Stimulated activated naive CD8-positive, alpha-beta T cell treated with anti-CD3 and anti-CD28 coated beads, Interleukin-15, Interleukin-2, amounts not matched to agents 100 U/mL and 50 U/mL, for 24 hours (primary cell): Measurements from ENCODE around the gene KAT6B.

Experiments used
- ATAC-seq: fragments of 150-1000 bp; cut with Tn5 transposase; one replicate; pipeline ENCODE4 v1.10.0; 2021
- DNase-seq: peaks from one replicate; pipeline ENCODE4 v3.0.0; 2021

Gene KAT6B

DNA sequence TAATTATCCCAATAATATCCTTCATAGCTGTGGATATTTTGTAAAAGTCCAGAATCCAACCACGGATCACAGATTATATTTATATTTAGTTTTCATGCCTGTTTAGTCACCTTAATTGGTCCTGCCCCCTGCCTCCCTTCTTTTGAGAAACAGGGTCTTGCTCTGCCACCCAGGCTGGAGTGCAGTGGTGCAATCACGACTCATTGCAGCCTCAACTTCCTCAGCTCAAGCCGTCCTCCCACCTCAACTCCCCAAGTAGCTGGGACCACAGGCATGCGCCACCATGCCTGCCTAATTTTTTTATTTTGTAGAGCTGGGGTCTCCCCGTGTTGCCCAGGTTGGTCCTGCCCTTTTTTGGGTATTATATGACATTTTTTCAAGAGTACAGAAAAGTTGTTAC, 129.4 kb downstream of the KAT6B start:
- no peak for ATAC-seq
- no peak for DNase-seq

- ATAC-seq (no peak), DNase-seq (no peak)
Measured at GRCh38 chr10:74956555-74957111, 130.2 kb downstream of the KAT6B start.

DNA sequence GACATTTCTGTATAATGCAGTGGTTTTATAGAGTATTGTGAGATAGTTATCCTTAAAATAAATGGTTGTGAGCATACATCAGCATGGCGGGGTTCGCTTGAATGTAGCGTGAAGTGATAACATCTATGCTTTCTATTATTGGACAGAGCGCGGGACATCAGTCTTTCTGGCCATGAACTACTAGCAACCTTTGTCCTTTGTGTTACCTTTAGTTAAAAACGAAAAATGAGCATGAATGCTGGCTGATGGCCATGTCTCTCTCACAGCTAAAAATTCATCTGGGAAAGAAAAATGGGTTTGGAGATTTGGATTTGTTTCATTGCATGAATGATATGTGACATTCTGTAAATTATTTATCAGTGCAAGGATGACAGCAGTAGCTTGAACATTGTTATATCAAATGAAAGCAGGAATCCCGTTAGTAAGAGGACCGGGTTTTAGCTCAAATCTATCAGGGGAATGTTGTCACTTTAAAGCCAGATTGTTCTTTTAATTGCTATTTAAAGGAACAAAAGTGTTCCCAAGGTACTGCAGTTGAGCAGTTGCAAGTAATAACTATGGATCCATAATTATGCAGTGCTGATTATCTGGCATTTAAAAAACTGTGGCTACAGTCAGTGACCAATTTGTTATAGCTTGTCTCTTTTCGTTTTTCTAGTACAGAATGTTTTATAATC, 131.0 kb downstream of the KAT6B start:
- ATAC-seq (no peak), DNase-seq (no peak)

DNA sequence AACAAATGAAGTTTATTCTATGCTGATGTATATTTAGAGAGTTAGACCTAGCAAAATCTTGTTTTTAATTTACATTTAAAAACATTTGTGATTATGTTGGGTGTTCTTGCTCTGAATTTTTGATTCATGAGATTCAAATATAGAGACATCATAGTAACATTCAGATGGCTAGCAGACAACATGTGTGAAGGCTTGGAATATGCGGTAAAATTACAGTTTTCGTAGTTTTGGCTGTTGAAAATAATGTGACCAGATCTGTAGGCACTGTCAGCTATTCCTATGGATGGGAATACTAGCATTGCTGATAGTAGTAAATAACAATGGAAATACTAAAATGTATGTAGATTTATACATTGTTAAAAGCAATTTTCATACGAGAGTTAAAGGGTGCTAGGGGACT, 131.9 kb downstream of the KAT6B start:
- ATAC-seq (no peak), DNase-seq (no peak)

DNA sequence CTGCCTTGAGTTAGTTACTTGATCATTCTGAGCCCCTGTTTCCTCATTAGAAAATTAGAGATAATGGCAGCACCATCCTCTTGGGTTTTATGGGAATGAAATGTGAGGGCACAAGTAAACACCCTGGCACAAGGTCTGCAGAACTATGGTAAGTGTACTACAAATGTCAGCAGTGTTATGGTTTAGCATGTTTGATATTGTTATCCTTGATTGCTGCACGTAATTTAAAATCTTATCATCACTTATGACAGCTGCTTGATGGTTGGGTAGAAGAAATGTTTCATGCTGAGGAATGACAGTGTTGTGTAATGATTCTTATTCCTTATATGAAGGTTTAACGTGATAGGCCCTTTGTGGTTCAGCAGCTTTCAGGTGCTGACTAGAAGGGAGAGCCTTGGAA, 134.3 kb downstream of the KAT6B start:
- DNase-seq (no peak), ATAC-seq (no peak)

- DNase-seq (no peak), ATAC-seq (no peak)
Measured at GRCh38 chr10:74962517-74962916, 136.1 kb downstream of the KAT6B start.

DNA sequence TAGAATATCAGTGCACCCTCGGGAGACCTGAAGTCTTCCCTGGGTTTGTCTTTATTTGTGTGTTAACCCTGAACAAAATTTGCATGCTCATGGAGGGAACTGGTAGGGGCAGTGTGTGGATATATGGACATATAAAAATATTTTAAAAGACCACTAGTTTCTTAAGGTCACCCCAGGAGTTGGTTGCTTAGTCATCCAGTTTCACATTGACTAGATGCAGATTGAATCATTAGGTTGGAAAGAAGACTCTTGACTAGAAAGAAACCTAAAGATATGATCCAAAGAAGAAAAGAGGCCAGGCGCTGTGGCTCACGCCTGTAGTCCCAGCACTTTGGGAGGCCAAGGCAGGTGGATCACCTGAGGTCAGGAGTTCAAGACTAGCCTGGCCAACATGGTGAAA, 137.1 kb downstream of the KAT6B start:
- peak; percentile 28 for ATAC-seq

GRCh38 chr10:74967911-74968666, 141.7 kb downstream of the KAT6B start:
- ATAC-seq (no peak), DNase-seq (no peak)

More for the DNA sequence above, 137.1 kb downstream of the KAT6B start:
- no peak for DNase-seq

GRCh38 chr10:74968667-74969061, 142.3 kb downstream of the KAT6B start:
- DNase-seq: no peak
- ATAC-seq: no peak

- ATAC-seq (no peak), DNase-seq (no peak)
Measured at GRCh38 chr10:74969093-74969492, 142.7 kb downstream of the KAT6B start.

DNA sequence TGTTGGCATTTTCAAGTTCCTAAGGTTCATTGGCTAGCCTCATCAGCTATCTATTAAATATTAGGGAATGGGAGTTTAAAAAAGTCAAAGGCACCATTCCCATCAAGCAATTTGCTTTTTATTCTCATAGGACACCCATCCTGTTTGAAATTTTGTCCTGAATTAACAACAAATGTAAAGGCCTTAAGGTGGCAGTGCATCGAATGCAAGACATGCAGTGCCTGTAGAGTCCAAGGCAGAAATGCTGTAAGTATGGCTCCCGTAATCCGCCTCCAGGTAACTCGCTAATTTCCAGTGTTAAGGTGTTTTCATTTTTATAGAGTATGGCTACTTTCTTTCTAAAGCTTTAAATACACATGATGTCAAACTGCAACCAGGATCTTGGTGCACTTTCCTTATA, 143.1 kb downstream of the KAT6B start:
- ATAC-seq: no peak
- no peak for DNase-seq

GRCh38 chr10:74973741-74974392, 147.5 kb downstream of the KAT6B start:
- DNase-seq (no peak), ATAC-seq (no peak)

DNA sequence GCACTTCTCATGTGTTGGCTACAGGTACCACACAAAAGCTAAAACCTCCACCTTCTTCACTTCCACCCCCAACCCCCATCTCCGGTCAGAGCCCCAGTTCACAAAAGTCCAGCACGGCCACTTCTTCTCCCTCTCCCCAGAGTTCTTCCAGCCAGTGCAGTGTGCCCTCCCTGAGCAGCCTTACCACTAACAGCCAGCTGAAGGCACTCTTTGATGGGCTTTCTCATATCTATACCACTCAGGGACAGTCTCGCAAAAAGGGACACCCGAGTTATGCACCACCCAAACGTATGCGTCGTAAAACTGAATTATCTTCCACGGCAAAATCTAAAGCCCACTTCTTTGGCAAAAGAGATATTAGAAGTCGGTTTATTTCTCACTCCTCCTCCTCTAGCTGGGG, 149.4 kb downstream of the KAT6B start:
- no peak for ATAC-seq

GRCh38 chr10:74976565-74976964, 150.2 kb downstream of the KAT6B start:
- no peak for ATAC-seq
- no peak for DNase-seq

More for the DNA sequence above, 149.4 kb downstream of the KAT6B start:
- no peak for DNase-seq

- DNase-seq (no peak), ATAC-seq (peak; percentile 53)
Measured at GRCh38 chr10:74977072-74977471, 150.7 kb downstream of the KAT6B start.

- ATAC-seq (peak; percentile 88), DNase-seq (peak; percentile 55)
Measured at GRCh38 chr10:74977913-74978847, 151.8 kb downstream of the KAT6B start.

- DNase-seq (no peak), ATAC-seq (no peak)
Measured at GRCh38 chr10:74981831-74982633, 155.6 kb downstream of the KAT6B start.

DNA sequence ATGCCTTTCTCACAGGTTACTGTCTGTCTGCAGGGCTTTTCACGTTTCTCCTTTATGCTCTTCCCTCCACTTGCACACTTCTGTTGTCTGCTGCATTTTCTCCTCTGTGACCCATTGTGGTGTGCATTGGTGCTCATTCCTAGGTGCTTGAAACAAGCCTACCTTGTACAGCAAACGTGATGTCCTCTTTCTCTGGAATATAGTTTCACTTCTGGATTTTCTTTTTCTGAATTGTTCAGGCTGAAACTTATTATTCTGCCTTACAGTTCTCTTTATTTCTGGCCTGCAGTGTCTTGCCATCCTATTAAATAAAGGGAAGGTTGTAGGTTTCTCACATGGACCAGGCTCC, 156.2 kb downstream of the KAT6B start:
- ATAC-seq: no peak
- no peak for DNase-seq

DNA sequence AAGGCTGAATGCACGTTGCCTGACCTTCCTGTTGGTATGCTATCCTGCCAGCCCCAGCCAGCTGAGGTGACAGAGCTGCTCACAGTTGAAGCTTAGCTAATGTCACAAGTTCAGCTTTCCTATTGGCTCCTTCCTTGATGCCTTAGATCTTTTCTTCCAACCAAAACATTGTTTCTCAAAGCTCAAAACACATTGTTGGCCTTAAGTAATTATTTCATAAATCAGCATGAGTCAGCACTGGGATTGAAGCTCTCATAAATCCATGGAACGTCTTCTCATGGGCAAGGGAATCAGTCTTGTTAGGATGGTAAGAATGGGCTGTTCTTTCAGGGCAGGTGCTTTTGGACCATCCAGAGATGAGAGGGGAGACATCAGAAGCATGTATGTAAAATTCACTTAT, 157.0 kb downstream of the KAT6B start:
- no peak for ATAC-seq
- DNase-seq: no peak

- DNase-seq (no peak), ATAC-seq (no peak)
Measured at GRCh38 chr10:74987339-74988053, 161.1 kb downstream of the KAT6B start.
